ENCODE measurements around the gene LRRC45.

Gene LRRC45

DNA sequence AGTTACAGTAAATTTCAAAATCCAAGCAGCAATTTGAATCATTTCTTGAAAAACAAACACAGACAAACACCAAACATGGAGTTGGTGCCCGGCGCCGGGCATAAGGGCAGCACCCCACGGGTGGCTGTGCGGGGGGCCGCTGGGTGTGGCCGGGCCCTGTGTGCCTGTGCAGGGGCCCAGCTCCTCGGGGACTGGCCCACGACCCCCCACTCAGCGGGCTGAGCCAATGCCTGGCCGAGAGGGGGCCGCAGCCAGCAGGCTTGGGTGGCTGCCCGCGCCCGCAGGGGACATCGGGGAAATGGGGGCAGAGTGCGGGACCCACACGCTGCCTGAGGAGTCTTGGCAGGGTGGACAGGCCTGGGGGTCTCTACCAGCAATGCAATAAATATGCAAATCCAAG lies 55.3 kb downstream of the LRRC45 start:
- H3F3A ChIP-seq (ENCODE audit: insufficient read depth): peaks cover 9% of the 10 kb centered on the region; the same call in 1 of the 2 replicates
- H3K27ac ChIP-seq (ENCODE audit: low read depth, low read length): no peak overlapping the region
- H3K36me3 ChIP-seq (ENCODE audit: low read length): no peaks in the 10 kb centered on the region
- H3K4me3 ChIP-seq (ENCODE audit: insufficient read depth, low read length, poor library complexity, severe bottlenecking): no peak overlapping the region
- H3K9ac ChIP-seq (ENCODE audit: low read length): no peak overlapping the region
- no peaks in the 10 kb centered on the region for H3K9me3 ChIP-seq (ENCODE audit: insufficient read depth, low read length)
- no peak overlapping the region for H3K4me2 ChIP-seq (ENCODE audit: low read depth, low read length, poor library complexity, severe bottlenecking)
- TF ChIP-seq, protein P1, sequence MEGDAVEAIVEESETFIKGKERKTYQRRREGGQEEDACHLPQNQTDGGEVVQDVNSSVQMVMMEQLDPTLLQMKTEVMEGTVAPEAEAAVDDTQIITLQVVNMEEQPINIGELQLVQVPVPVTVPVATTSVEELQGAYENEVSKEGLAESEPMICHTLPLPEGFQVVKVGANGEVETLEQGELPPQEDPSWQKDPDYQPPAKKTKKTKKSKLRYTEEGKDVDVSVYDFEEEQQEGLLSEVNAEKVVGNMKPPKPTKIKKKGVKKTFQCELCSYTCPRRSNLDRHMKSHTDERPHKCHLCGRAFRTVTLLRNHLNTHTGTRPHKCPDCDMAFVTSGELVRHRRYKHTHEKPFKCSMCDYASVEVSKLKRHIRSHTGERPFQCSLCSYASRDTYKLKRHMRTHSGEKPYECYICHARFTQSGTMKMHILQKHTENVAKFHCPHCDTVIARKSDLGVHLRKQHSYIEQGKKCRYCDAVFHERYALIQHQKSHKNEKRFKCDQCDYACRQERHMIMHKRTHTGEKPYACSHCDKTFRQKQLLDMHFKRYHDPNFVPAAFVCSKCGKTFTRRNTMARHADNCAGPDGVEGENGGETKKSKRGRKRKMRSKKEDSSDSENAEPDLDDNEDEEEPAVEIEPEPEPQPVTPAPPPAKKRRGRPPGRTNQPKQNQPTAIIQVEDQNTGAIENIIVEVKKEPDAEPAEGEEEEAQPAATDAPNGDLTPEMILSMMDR (IDR thresholded peaks at IDR 0.05; ENCODE audit: insufficient read depth, low read length, poor library complexity, severe bottlenecking): no peak
- no peak for TF ChIP-seq EZH2phosphoT487 (conservative IDR thresholded peaks at IDR 0.05; ENCODE audit: low read length)
- no peak overlapping the region for H2AFZ ChIP-seq (ENCODE audit: low read depth, low read length, severe bottlenecking)
- H3K9me2 ChIP-seq (replicated peaks; ENCODE audit: insufficient read depth, low read length): no peaks in the 10 kb centered on the region
- no peaks in the 10 kb centered on the region for H3K79me2 ChIP-seq (ENCODE audit: insufficient read depth, low read length)
- no peaks in the 10 kb centered on the region for H4K20me1 ChIP-seq (ENCODE audit: low read depth, low read length)
- no peaks in the 10 kb centered on the region for H3K27me3 ChIP-seq (ENCODE audit: low read length)

DNA sequence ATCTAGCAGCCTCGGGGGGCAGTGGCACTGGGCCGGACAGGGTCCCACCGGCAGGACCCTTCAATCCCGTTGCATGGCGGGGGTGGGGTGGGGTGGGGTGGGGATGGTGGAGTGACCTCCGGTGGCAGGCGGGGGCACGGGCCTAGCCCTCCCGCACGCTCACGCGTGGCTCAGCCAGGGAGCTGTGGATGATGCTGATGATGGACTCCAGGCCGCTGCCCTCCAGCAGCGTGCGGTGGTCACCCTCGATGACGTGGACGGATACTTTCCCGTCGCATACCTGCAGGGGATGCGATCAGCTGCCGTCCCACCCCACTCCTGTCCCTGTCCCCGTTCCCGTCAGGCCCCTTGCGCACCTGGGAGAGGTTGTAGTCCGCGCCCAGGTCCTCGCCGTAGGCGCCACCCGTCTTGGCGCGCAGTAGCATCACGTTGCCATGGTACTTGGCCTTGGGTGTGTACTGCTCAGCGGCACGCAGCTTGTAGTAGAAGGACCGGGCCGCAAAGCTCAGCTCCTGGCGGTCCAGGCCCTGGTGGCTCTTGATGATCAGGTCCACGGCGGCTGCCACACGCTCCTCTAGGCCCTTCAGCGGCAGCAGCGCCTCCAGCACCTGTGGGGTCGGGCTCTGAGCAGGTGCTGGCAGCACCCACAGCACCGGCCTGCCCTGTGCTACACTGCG lies 56.0 kb downstream of the LRRC45 start:
- Histone ChIP-seq H3K36me3 (ENCODE audit: low read length) (no peaks in the 10 kb centered on the region), H3K9me2 (replicated peaks; ENCODE audit: insufficient read depth, low read length) (no peaks in the 10 kb centered on the region), H3F3A (ENCODE audit: insufficient read depth) (peaks cover 9% of the 10 kb centered on the region; the same call in 1 of the 2 replicates)

DNA sequence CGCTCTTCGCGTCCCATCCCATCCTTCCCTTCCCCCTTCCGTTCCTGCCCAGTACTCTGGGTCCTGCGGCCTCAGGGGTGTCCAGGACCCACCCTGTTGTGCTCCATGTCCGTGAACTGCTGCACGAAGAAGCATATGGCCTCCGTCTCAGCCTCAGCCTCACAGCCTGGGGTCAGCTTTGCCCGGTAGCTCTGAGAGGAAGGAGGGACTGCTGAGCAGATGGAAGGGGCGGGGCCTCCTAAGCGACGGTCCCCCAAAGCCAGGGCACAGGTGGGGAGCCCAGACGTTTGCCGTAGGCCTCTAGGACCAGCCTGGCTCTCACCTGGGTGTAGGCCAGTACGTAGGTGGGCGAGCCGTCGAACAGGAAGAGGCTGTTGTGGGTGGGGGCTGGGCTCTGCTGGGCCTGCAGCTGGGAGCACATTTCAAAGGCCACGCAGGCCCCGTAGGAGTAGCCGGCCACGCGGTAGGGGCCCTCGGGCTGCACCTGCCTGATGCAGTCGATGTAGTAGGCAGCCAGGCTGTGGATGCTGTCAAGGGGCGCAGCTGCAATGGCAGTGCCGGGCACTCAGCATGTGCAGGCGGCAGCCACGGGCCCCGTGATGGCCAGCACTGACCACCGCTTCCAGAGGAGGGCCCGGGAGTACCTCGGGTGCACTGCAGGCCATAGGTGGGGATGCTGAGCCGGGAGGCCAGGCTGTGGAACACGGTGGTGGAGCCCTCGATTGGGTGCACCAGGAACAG lies 57.1 kb downstream of the LRRC45 start:
- H3K4me2 ChIP-seq (ENCODE audit: low read depth, low read length, poor library complexity, severe bottlenecking): no peak overlapping the region

More for the DNA sequence above, 56.0 kb downstream of the LRRC45 start:
- Histone ChIP-seq H3K4me2 (ENCODE audit: low read depth, low read length, poor library complexity, severe bottlenecking) (no peak overlapping the region), H3K9ac (ENCODE audit: low read length) (no peak overlapping the region), H3K9me3 (ENCODE audit: insufficient read depth, low read length) (no peaks in the 10 kb centered on the region), H3K27ac (ENCODE audit: low read depth, low read length) (no peak overlapping the region), H3K4me3 (ENCODE audit: insufficient read depth, low read length, poor library complexity, severe bottlenecking) (no peak overlapping the region), H2AFZ (ENCODE audit: low read depth, low read length, severe bottlenecking) (no peak overlapping the region), H4K20me1 (ENCODE audit: low read depth, low read length) (no peaks in the 10 kb centered on the region), H3K27me3 (ENCODE audit: low read length) (no peaks in the 10 kb centered on the region), H3K79me2 (ENCODE audit: insufficient read depth, low read length) (no peaks in the 10 kb centered on the region)
- no peak for TF ChIP-seq EZH2phosphoT487 (conservative IDR thresholded peaks at IDR 0.05; ENCODE audit: low read length)
- TF ChIP-seq, protein P1 (IDR thresholded peaks at IDR 0.05; ENCODE audit: insufficient read depth, low read length, poor library complexity, severe bottlenecking): no peak

More for the DNA sequence above, 57.1 kb downstream of the LRRC45 start:
- no peak overlapping the region for H3K4me3 ChIP-seq (ENCODE audit: insufficient read depth, low read length, poor library complexity, severe bottlenecking)
- no peaks in the 10 kb centered on the region for H3K9me3 ChIP-seq (ENCODE audit: insufficient read depth, low read length)
- no peaks in the 10 kb centered on the region for H4K20me1 ChIP-seq (ENCODE audit: low read depth, low read length)
- H3K79me2 ChIP-seq (ENCODE audit: insufficient read depth, low read length): no peaks in the 10 kb centered on the region
- no peak overlapping the region for H3K9ac ChIP-seq (ENCODE audit: low read length)
- H3K27ac ChIP-seq (ENCODE audit: low read depth, low read length): no peak overlapping the region
- H3K27me3 ChIP-seq (ENCODE audit: low read length): no peaks in the 10 kb centered on the region
- H3F3A ChIP-seq (ENCODE audit: insufficient read depth): peaks cover 9% of the 10 kb centered on the region; the same call in 1 of the 2 replicates
- H2AFZ ChIP-seq (ENCODE audit: low read depth, low read length, severe bottlenecking): no peak overlapping the region
- H3K36me3 ChIP-seq (ENCODE audit: low read length): no peaks in the 10 kb centered on the region
- no peaks in the 10 kb centered on the region for H3K9me2 ChIP-seq (replicated peaks; ENCODE audit: insufficient read depth, low read length)
- TF ChIP-seq EZH2phosphoT487 (conservative IDR thresholded peaks at IDR 0.05; ENCODE audit: low read length): no peak
- TF ChIP-seq, protein P1 (IDR thresholded peaks at IDR 0.05; ENCODE audit: insufficient read depth, low read length, poor library complexity, severe bottlenecking): no peak
